Measurements from ENCODE around the gene SOX30.

The SOX30 gene

GRCh38 chr5:157607371-157608161 is 44.7 kb downstream of the SOX30 start:
- peak; percentile 79 for DNase-seq

- DNase-seq: no peak
These were observed 46.2 kb downstream of the SOX30 start for GRCh38 chr5:157606046-157606445.

GRCh38 chr5:157603333-157604190 is 48.7 kb downstream of the SOX30 start:
- DNase-seq: peak; percentile 71

GRCh38 chr5:157602505-157602904 is 49.7 kb downstream of the SOX30 start:
- DNase-seq: peak; percentile 64

GRCh38 chr5:157600252-157600651 is 52.0 kb downstream of the SOX30 start:
- DNase-seq: peak; percentile 43

GRCh38 chr5:157599565-157599964 is 52.7 kb downstream of the SOX30 start:
- no peak for DNase-seq

GRCh38 chr5:157598350-157598936 is 53.8 kb downstream of the SOX30 start:
- no peak for DNase-seq

- DNase-seq: no peak
These were observed 55.0 kb downstream of the SOX30 start for GRCh38 chr5:157597277-157597676.

GRCh38 chr5:157596487-157596886 is 55.8 kb downstream of the SOX30 start:
- peak; percentile 67 for DNase-seq

GRCh38 chr5:157594675-157595459 is 57.4 kb downstream of the SOX30 start:
- no peak for DNase-seq

- no peak for DNase-seq
These were observed 58.0 kb downstream of the SOX30 start for GRCh38 chr5:157594257-157594656.

GRCh38 chr5:157593052-157593757 is 59.0 kb downstream of the SOX30 start:
- no peak for DNase-seq

- DNase-seq: no peak
These were observed 59.6 kb downstream of the SOX30 start for GRCh38 chr5:157592594-157592993.

GRCh38 chr5:157590478-157590877 is 61.8 kb downstream of the SOX30 start:
- no peak for DNase-seq

- no peak for DNase-seq
These were observed 67.6 kb downstream of the SOX30 start for GRCh38 chr5:157584628-157585027.

- DNase-seq: no peak
These were observed 69.3 kb downstream of the SOX30 start for GRCh38 chr5:157582731-157583620.

- DNase-seq: peak; percentile 32
These were observed 70.3 kb downstream of the SOX30 start for GRCh38 chr5:157581901-157582300.

- DNase-seq: no peak
These were observed 74.0 kb downstream of the SOX30 start for GRCh38 chr5:157578079-157578780.

- no peak for DNase-seq
These were observed 75.6 kb downstream of the SOX30 start for GRCh38 chr5:157576678-157577077.

All from stimulated activated CD4-positive, alpha-beta T cell treated with anti-CD3 and anti-CD28 coated beads, Interleukin-15, amount 100 ng/mL, for 24 hours (primary cell).